H1 (cell line): ENCODE data around the gene DRGX.

Experiments
- JUN ChIP-seq: IDR thresholded peaks from 2 replicates; pipeline ENCODE4 v1.6.1; 2011; ENCODE audit warnings: low read depth, mild to moderate bottlenecking, improper control_type of control experiment, low read length
- SIN3A ChIP-seq, 2 experiments: IDR thresholded peaks in 1 of 2; conservative IDR thresholded peaks in 1 of 2; 2 replicates each; pipeline ENCODE4 v1.6.1; 2011 to 2012; ENCODE audit warnings: low read length in 2 of 2, improper control_type of control experiment in 1 of 2, low read depth in 1 of 2, mild to moderate bottlenecking in 1 of 2
- TF ChIP-seq, protein P1 (sequence below), 3 experiments: IDR thresholded peaks; 1 replicate in 2 of 3; 2 replicates in 1 of 3; pipeline versions ENCODE4 v1.5.1 to v1.6.1; 2011; ENCODE audit warnings: low read length in 3 of 3, mild to moderate bottlenecking in 3 of 3, inconsistent platforms in 2 of 3, low read depth in 1 of 3, moderate library complexity in 1 of 3; ENCODE audit not compliant: insufficient read depth in 1 of 3; ENCODE audit errors: control extremely low read depth in 1 of 3

DNA sequence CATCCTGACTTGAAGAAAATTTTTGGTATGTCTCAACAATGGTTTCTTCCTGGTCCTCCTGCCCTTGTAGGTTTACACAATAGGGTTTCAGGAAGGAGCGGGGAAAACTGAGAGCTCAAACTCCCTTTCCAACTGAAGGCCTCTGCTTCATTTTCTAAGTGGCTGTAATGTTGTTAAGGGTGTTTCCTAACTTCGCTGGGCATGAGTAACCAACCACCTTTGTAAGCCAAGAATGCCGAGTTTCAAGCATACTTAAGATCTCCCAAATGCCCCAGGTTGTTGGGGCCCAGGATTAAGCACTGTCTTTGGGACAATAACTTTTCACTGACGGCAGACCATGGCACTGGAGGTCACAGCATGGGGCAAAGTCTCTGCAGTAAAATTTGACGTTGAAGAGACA is 33.6 kb upstream of the DRGX start:
- TF ChIP-seq JUN (no peak), SIN3A (conservative IDR thresholded peaks at IDR 0.05 in 1 of 2, IDR thresholded peaks at IDR 0.05 in 1 of 2; ENCODE audit: low read depth in 1 of 2, low read length in 2 of 2) (no peak)
- TF ChIP-seq, protein P1, sequence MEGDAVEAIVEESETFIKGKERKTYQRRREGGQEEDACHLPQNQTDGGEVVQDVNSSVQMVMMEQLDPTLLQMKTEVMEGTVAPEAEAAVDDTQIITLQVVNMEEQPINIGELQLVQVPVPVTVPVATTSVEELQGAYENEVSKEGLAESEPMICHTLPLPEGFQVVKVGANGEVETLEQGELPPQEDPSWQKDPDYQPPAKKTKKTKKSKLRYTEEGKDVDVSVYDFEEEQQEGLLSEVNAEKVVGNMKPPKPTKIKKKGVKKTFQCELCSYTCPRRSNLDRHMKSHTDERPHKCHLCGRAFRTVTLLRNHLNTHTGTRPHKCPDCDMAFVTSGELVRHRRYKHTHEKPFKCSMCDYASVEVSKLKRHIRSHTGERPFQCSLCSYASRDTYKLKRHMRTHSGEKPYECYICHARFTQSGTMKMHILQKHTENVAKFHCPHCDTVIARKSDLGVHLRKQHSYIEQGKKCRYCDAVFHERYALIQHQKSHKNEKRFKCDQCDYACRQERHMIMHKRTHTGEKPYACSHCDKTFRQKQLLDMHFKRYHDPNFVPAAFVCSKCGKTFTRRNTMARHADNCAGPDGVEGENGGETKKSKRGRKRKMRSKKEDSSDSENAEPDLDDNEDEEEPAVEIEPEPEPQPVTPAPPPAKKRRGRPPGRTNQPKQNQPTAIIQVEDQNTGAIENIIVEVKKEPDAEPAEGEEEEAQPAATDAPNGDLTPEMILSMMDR (IDR thresholded peaks at IDR 0.05; ENCODE audit: control extremely low read depth in 1 of 3, insufficient read depth in 1 of 3, low read depth in 1 of 3, low read length in 3 of 3), result no peak
